D721Med (cell line): Measurements from ENCODE around the gene CAMK2B.
A peak's percentile ranks its signal among the peaks of the same experiment; 100 is the strongest.

Source experiments
- DNase-seq: peaks from one replicate; pipeline ENCODE4 v3.0.0; 2011; ENCODE audit warnings: low spot score; ENCODE audit not compliant: insufficient read length
- FAIRE-seq: peaks from 2 replicates; lab custom pipeline; 2011; peaks lifted over from hg19 to GRCh38; lab: Jason Lieb, UNC
- TF ChIP-seq, protein P1 (sequence below): IDR thresholded peaks from 2 replicates; pipeline ENCODE4 v1.5.1; 2012; ENCODE audit warnings: mild to moderate bottlenecking, control low read depth; ENCODE audit not compliant: insufficient read depth; ENCODE audit errors: missing control alignments

Gene CAMK2B

DNA sequence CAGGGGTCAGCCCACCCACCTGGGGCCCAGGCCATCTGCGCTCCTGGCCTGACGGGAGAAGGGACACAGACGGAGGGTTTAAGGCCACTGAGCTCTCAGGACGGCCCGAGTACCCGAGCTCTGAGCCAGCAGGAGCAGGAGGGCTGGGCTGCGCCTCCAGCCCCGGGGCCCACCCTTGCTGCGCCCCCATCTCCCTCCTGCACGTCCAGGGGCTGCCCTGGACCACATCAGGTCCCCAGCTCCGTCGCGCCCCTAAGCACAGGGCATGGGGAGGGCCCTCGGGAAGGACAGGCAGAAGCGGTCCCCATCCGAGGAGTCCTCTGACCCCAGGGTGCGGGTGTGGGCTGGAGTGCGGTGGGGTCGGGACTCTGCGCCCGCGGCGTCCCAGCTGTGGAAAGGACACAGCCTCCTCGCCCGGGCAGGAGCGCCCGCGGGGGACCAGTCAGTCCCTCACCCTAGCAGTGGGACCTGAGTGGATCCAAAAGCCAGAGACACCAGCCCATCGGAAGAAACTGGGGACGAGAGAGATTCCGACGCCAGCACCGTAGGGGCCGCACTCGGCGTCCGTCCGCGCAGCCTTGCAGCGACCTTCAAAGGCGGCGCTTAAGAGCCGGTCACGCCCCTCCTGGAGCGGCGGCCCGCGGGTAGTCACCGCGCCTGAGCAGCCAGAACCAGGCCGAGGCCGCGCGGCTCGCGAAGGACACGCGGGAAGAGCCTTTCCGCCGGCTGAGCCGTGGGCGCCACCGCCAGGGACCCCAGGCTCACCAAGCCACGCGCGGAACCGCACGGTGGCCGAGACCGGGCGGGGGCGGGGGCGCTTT lies 15.9 kb downstream of the CAMK2B start:
- FAIRE-seq (no peak), DNase-seq (no peak)
- TF ChIP-seq, protein P1, sequence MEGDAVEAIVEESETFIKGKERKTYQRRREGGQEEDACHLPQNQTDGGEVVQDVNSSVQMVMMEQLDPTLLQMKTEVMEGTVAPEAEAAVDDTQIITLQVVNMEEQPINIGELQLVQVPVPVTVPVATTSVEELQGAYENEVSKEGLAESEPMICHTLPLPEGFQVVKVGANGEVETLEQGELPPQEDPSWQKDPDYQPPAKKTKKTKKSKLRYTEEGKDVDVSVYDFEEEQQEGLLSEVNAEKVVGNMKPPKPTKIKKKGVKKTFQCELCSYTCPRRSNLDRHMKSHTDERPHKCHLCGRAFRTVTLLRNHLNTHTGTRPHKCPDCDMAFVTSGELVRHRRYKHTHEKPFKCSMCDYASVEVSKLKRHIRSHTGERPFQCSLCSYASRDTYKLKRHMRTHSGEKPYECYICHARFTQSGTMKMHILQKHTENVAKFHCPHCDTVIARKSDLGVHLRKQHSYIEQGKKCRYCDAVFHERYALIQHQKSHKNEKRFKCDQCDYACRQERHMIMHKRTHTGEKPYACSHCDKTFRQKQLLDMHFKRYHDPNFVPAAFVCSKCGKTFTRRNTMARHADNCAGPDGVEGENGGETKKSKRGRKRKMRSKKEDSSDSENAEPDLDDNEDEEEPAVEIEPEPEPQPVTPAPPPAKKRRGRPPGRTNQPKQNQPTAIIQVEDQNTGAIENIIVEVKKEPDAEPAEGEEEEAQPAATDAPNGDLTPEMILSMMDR = no peak

DNA sequence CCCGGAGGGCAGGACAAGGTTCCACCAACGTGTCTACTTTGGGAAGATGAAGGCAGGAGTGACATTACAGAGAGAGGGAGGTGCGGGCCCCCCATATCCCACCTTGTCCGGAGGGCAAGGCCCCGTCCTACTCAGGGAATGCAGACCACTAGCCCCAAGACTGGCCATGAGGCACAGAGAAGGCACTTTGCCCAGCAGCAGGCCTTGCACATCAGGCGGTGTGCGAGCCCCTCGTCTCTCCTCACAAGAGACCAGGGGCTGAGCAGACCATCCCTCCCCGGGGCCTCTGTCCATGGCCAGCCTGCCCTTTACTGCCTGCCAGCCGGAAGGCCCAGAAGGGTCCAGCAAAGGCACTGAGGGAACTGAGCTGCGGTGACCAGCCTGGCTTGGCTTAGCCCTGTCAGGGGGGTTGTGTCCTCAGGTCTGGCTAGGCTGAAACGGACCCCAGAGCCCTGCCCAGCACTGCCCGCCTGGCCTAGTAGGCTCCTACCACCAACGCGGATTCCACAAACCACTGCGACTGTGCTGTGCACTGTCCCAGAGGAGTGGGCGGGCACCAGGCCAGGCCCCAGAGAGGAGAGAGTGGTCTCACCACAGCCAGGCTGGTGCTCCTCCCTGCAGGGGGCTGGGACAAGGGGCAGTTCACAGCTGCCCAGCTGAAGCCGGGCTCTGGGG lies 16.7 kb downstream of the CAMK2B start:
- FAIRE-seq = no peak
- TF ChIP-seq, protein P1 = no peak
- DNase-seq = no peak

DNA sequence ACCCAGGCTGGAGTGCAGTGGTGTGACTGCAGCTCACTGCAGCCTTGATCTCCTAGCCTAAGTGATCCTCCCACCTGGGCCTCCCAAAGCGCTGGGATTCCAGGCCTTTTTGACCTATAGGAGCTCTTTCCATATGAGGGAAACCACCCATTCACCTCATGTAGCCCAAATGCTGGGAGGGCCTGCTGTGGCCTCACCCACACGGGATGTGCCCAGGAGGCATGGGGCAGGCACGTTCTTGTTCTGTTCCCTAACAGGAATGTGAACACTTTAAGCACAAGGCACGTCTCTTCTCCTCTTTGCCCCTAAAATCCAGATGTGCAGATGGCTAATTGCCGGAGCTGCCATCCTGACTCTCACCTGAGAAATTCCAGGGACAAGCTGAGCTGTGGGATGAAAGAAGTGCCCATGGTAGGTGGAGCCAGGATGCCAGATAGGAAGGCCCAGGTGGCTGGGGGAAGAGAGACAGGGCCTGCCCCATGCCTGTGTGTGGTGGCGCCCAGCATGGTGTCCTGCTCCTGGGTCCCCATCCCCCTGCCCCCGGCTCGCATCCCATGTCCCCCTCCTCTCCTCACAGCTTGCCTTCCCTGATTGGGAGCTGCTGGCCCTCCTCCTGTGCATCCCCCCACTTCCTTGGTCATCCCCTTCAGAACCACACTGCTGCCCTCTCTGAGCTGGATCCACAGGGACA lies 17.3 kb downstream of the CAMK2B start:
- TF ChIP-seq, protein P1 = no peak

DNA sequence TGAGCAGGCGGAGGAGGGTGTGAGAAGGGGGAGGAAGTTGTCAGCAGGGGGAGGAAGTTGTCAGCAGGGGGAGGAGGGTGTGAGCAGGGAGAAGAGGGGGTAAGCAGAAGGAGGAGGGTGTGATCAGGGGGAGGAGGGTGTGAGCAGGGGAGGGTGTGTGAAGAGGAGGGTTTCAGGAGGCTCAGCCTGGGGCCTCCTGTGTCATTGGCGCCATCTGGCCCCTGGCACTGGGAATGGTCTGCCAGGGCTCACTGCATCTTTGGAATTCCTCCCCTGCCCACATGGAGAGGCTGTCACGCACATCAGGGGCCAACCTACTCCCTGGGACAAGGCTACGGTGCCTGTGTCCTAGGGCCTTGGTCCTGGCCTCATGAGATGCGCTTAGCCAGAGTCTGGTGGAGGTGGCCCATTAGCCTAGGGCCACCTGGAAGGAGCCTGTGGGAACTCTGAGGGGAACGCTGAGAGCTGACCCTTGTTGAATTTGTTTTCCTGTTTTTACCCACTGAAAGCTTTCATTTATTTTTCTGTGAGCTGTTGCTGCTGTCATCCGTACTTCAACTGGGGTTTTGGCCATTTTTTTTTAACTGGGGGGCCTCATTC lies 18.0 kb downstream of the CAMK2B start:
- no peak for FAIRE-seq

More for the DNA sequence above, 17.3 kb downstream of the CAMK2B start:
- DNase-seq = no peak
- no peak for FAIRE-seq

DNA sequence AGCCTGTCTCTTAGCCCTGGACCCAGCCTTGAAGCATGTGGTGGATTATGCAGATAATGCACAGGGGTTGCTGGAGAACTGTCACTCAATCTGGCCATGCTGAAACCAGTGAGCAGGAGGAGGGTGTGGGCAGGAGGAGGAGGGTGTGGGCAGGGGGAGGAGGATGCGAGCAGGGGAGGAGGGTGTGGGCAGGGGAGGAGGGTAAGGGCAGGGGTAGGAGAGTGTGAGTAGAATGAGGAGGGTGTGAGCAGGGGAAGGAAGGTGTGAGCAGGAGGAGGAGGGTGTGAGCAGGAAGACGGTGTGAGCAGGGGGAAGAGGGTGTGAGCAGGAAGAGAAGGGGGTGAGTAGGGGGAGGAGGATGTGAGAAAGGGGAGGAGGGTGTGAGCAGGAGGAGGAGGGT lies 18.8 kb downstream of the CAMK2B start:
- TF ChIP-seq, protein P1 = no peak
- no peak for DNase-seq
- FAIRE-seq = no peak

More for the DNA sequence above, 18.0 kb downstream of the CAMK2B start:
- no peak for DNase-seq
- TF ChIP-seq, protein P1 = peak; percentile 63

DNA sequence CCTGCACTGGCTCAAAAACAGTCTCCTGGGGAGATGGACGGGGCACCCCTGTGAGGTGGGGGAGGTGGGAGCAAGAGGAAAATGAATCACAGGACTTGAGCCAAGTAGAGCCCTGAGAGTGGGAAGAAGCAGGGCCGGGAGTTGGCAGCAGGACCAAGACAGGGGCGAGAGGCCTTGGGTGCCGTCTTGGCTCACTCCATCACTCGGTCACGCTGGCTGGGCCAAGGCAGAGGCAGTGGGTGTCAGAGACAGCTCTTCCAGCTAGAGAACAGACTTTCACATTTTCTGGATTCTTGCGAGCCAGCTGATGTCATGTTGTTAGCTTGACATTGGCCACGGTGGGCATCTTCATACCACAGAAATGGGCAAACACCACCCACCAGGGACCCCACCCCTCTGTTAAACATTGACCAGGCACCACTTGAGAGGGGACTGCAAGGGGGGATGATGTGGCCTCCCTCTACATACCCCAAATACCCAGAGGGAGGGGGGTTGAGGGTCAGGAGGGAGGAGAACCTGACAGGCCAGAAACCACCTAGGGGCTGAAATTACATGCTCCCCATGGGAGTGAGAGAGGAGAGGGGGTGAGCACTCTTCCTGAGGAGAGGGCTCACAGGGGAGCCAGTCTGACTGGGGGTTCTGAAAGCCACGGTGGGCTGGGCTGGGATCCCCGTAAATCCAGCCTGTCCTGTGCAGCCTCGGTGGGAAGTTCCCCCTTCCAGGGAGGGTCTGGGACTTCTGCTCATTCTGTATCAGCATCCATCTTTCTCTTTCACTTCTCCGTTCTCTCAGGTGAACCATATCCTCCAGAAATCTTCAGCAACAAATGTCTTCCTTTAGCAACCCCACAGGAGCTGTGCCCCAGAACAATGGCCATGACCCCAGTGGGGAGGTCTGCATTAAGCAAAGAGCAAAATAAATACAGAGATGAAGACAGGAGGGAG lies 19.6 kb downstream of the CAMK2B start:
- FAIRE-seq (no peak), DNase-seq (no peak)
- TF ChIP-seq, protein P1 = no peak
